ENCODE data around the gene KCNMB4.

The KCNMB4 gene

DNA sequence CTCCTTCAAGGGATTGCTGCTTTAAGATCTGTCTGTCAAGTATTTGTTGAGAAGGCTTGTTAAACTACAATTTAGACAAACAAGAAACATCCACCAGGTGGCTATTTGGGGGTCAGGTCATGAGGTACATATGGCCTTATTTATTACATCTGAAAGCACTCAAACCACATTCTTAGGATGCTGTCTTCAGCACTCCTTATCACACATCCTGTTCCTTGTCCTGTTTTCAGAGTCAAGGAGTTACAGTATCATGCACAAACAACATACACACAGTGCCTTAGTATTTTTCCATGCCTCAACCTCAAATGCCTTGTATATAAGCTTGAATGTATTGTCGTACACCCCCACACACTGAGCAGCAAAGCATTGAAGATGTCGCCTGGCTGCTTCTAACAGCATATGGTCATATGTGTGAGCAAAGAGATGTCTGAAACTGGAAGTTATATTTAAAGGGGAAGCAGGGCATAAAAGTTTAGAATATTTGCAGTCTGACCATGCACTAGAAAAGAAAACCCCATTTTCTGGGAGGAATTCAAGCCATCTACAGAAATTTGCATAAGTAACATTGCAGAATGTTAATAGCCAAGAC is 83.8 kb downstream of the KCNMB4 start:
- no peaks in the 10 kb centered on the region for H3K36me3 Mint-ChIP-seq (ENCODE audit: low read depth)
- peaks cover 24% of the 10 kb centered on the region for H3K9me3 Mint-ChIP-seq
- no peaks in the 10 kb centered on the region for H3K4me1 Mint-ChIP-seq

DNA sequence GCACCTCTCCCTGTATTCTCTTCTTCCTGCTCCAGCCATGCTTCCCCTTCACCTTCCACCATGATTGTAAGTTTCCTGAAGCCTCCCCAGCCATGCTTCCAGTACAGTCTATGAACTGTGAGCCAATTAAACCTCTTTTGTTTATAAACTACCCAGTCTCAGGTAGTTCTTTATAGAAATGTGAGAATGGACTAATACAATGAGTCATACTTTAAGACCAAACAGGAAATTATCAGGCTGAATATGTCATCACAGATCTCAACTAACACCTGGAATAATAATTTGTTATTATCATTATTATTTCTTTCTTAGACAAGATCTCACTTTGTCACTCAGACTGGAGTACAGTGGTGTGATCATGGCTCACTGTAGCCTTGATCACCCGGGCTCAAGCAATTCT is 85.4 kb downstream of the KCNMB4 start:
- no peak for DNase-seq
- H3K27ac Mint-ChIP-seq, result no peak overlapping the region
- H3K9me3 Mint-ChIP-seq, result peaks cover 32% of the 10 kb centered on the region
- H3K27me3 Mint-ChIP-seq (ENCODE audit: low read depth, poor library complexity), result peaks cover 4% of the 10 kb centered on the region
- TF ChIP-seq, protein P1, sequence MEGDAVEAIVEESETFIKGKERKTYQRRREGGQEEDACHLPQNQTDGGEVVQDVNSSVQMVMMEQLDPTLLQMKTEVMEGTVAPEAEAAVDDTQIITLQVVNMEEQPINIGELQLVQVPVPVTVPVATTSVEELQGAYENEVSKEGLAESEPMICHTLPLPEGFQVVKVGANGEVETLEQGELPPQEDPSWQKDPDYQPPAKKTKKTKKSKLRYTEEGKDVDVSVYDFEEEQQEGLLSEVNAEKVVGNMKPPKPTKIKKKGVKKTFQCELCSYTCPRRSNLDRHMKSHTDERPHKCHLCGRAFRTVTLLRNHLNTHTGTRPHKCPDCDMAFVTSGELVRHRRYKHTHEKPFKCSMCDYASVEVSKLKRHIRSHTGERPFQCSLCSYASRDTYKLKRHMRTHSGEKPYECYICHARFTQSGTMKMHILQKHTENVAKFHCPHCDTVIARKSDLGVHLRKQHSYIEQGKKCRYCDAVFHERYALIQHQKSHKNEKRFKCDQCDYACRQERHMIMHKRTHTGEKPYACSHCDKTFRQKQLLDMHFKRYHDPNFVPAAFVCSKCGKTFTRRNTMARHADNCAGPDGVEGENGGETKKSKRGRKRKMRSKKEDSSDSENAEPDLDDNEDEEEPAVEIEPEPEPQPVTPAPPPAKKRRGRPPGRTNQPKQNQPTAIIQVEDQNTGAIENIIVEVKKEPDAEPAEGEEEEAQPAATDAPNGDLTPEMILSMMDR (IDR thresholded peaks at IDR 0.05), result no peak
- no peaks in the 10 kb centered on the region for H3K36me3 Mint-ChIP-seq (ENCODE audit: low read depth)
- H3K4me1 Mint-ChIP-seq, result no peaks in the 10 kb centered on the region
- H3K4me3 Mint-ChIP-seq, result no peak overlapping the region

More for the DNA sequence above, 83.8 kb downstream of the KCNMB4 start:
- TF ChIP-seq, protein P1 (IDR thresholded peaks at IDR 0.05), result no peak
- Mint-ChIP-seq H3K4me3 (no peak overlapping the region), H3K27me3 (ENCODE audit: low read depth, poor library complexity) (peaks cover 7% of the 10 kb centered on the region), H3K27ac (no peak overlapping the region)
- DNase-seq, result no peak

DNA sequence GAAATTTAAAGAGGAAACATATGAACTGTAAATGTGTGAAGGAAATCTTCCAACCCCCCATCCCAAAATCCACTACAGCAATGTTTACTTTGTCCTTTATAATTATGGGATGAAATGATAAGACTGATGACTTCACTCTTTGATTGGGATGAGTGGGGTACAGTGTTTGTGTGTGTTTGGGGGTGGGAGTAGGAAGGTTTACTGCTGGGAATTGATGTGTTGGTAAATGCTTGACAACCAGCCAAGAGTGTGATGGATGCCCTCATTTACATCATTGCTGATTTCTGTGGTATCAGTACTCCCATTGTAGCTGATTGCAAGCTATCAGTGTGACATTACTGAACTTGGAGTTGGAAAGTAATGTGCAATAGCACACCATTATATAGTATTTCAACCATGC is 90.9 kb downstream of the KCNMB4 start:
- Mint-ChIP-seq H3K4me1 (no peaks in the 10 kb centered on the region), H3K27me3 (ENCODE audit: low read depth, poor library complexity) (peaks cover 6% of the 10 kb centered on the region), H3K36me3 (ENCODE audit: low read depth) (no peaks in the 10 kb centered on the region), H3K27ac (no peak overlapping the region), H3K9me3 (peaks cover 17% of the 10 kb centered on the region), H3K4me3 (no peak overlapping the region)
- DNase-seq, result no peak
- TF ChIP-seq, protein P1 (IDR thresholded peaks at IDR 0.05), result no peak

DNA sequence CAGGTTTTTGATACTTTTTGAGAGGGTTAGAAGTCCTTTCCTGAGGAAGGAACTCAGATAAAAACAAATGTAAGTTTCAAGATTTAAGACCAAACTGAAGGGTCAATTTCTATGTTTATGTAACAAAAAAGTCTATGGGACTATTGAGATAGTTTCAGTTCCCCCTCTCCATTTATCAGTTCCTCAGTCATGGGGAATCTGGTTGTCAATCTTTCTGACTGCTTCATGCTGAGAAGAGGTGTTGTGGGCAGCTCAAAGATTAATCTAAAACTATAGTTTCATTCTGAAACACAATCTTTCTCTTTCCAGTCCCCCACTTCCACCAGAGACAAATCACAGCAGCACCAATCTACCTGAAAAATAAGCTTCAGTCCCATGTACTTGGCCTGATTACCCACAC is 93.7 kb downstream of the KCNMB4 start:
- Mint-ChIP-seq H3K9me3 (peaks cover 29% of the 10 kb centered on the region), H3K27me3 (ENCODE audit: low read depth, poor library complexity) (peaks cover 12% of the 10 kb centered on the region), H3K27ac (no peak overlapping the region), H3K4me3 (no peak overlapping the region), H3K36me3 (ENCODE audit: low read depth) (no peaks in the 10 kb centered on the region), H3K4me1 (no peaks in the 10 kb centered on the region)
- TF ChIP-seq, protein P1 (IDR thresholded peaks at IDR 0.05), result no peak
- no peak for DNase-seq

DNA sequence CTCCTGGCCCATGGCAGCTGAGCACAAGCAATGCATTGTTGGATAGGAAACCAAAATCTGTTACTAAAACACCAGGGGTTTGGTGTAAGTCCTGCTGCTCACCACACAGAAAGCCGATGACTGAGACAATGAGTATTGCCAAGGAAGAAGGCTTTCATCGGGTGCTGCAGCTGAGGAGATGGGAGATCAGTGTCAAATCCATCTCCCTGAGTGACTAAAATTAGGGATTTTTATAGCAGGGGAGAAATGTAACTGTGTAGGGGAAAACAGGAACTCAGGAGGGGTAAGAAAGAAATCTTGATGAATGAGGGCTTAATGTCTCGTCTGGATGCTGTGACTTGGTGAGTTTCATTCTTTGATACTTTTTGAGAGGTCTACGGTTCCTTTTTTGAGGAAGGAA is 97.9 kb downstream of the KCNMB4 start:
- Mint-ChIP-seq H3K4me1 (no peaks in the 10 kb centered on the region), H3K27me3 (ENCODE audit: low read depth, poor library complexity) (peaks cover 12% of the 10 kb centered on the region), H3K4me3 (no peak overlapping the region), H3K27ac (no peak overlapping the region), H3K36me3 (ENCODE audit: low read depth) (no peaks in the 10 kb centered on the region), H3K9me3 (peaks cover 25% of the 10 kb centered on the region)
- DNase-seq, result no peak
- TF ChIP-seq, protein P1 (IDR thresholded peaks at IDR 0.05), result no peak

DNA sequence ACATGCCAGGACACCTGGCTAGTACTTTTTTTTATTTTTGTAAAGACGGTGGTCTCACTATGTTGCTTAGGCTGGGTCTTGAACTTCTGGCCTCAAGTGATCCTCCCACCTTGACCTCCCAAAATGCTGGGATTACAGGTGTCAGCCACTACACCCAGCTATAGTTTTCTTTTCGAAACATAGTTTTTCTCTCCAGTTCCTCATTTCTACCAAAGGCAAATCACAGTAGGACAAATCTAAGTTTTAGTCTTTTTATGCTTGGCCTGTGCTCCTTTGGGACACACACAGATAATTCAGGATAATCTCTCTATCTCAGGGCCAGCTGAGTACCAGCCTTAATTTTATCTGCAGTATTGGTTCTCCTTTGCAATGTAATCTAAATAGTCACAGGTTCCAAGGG is 100.7 kb downstream of the KCNMB4 start:
- Mint-ChIP-seq H3K27ac (no peak overlapping the region), H3K36me3 (ENCODE audit: low read depth) (no peaks in the 10 kb centered on the region), H3K4me3 (no peak overlapping the region), H3K27me3 (ENCODE audit: low read depth, poor library complexity) (peaks cover 9% of the 10 kb centered on the region), H3K4me1 (no peaks in the 10 kb centered on the region), H3K9me3 (peaks cover 22% of the 10 kb centered on the region)
- TF ChIP-seq, protein P1 (IDR thresholded peaks at IDR 0.05), result no peak
- DNase-seq, result no peak
